Fibroblast of lung (primary cell): ENCODE results near the gene KRTAP21-3. TPM values are rescaled to one million over a fixed set of nuclear protein-coding genes. Genes with fewer than 3 reads are reported as not detected.
A peak's percentile ranks its signal among the peaks of the same experiment; 100 is the strongest.

Experiments used
- DNase-seq, 2 donors: peaks; one replicate each; pipeline versions ENCODE4 v3.0.0 to v3.0.0-alpha.2; 2010; ENCODE audit warnings: low read depth in 2 of 2
- H2AFZ ChIP-seq: 2 replicates; pipeline ENCODE4 v1.5.1; 2012; ENCODE audit warnings: low read length, control low read depth, inconsistent platforms
- H3K27ac ChIP-seq: 2 replicates; pipeline ENCODE4 v1.5.1; 2011; ENCODE audit warnings: low read length, control low read depth; ENCODE audit not compliant: insufficient read depth
- H3K27me3 ChIP-seq: 2 replicates; pipeline ENCODE4 v1.5.1; 2011; ENCODE audit warnings: mild to moderate bottlenecking, low read length; ENCODE audit not compliant: control insufficient read depth, insufficient read depth
- H3K36me3 ChIP-seq: 2 replicates; pipeline ENCODE4 v1.5.1; 2011; ENCODE audit warnings: low read length; ENCODE audit not compliant: control insufficient read depth, insufficient read depth
- H3K4me1 ChIP-seq: 2 replicates; pipeline ENCODE4 v1.5.1; 2011; ENCODE audit warnings: low read length; ENCODE audit not compliant: control insufficient read depth, insufficient read depth; ENCODE audit errors: extremely low read depth
- H3K4me2 ChIP-seq: 2 replicates; pipeline ENCODE4 v1.5.1; 2011; ENCODE audit warnings: low read length, control low read depth; ENCODE audit not compliant: insufficient read depth; ENCODE audit errors: extremely low read depth
- H3K4me3 ChIP-seq, 4 experiments: fragments of 200-600 bp in 1 of 4; sonication (generic) in 1 of 4; replicated peaks in 1 of 4; 2 replicates each; pipeline ENCODE4 v1.5.1; 2011 to 2016; ENCODE audit warnings: low read length in 4 of 4, low read depth in 3 of 4, mild to moderate bottlenecking in 3 of 4, control low read depth in 2 of 4, inconsistent platforms in 1 of 4, mixed read lengths in 1 of 4; ENCODE audit not compliant: insufficient read depth in 1 of 4; ENCODE audit errors: control extremely low read depth in 1 of 4
- H3K79me2 ChIP-seq: 2 replicates; pipeline ENCODE4 v1.5.1; 2012; ENCODE audit warnings: mild to moderate bottlenecking, low read length, inconsistent platforms; ENCODE audit not compliant: control insufficient read depth, insufficient read depth
- H3K9ac ChIP-seq: 2 replicates; pipeline ENCODE4 v1.5.1; 2011; ENCODE audit warnings: mild to moderate bottlenecking, low read length, control low read depth; ENCODE audit not compliant: insufficient read depth
- H3K9me3 ChIP-seq: 2 replicates; pipeline ENCODE4 v1.5.1; 2012; ENCODE audit warnings: low read depth, low read length; ENCODE audit not compliant: control insufficient read depth, insufficient read depth
- H4K20me1 ChIP-seq: 2 replicates; pipeline ENCODE4 v1.5.1; 2011; ENCODE audit warnings: low read length; ENCODE audit not compliant: control insufficient read depth, insufficient read depth; ENCODE audit errors: extremely low read depth
- CTCF ChIP-seq, 2 donors: IDR thresholded peaks in 1 of 2; conservative IDR thresholded peaks in 1 of 2; 1 replicate in 1 of 2; 2 replicates in 1 of 2; pipeline ENCODE4 v1.5.1; 2011 to 2012; ENCODE audit warnings: low read length in 2 of 2, control low read depth in 1 of 2, inconsistent platforms in 1 of 2, low read depth in 1 of 2, mild to moderate bottlenecking in 1 of 2
- EZH2 ChIP-seq: IDR thresholded peaks from 2 replicates; pipeline ENCODE4 v1.5.1; 2012; ENCODE audit warnings: low read length, control low read depth, mild to moderate bottlenecking; ENCODE audit errors: missing control alignments
- polyA plus RNA-seq, 2 donors: library from polyadenylated mRNA; depleted of rRNA in 1 of 2; stranded (reverse) in 1 of 2; unstranded in 1 of 2; fragments of >200 nt; gene quantifications; 2 replicates each; pipeline ENCODE4 v1.2.1, GENCODE V29; 2011 to 2012; ENCODE audit warnings: missing spikeins in 1 of 2
- total RNA-seq: library from RNA; depleted of rRNA; stranded (reverse); fragments of >200 nt; gene quantifications from 2 replicates; pipeline ENCODE4 v1.2.1, GENCODE V29; 2014

KRTAP21-3 gene
- total and polyA plus RNA-seq, 2 donors (not counting 1 experiment from before 2014, with no cell fraction given), result not detected

- no peak overlapping the region for H3K4me2 ChIP-seq
- TF ChIP-seq EZH2 (no peak), CTCF (conservative IDR thresholded peaks at IDR 0.05 in 1 of 2, IDR thresholded peaks at IDR 0.05 in 1 of 2; ENCODE audit: low read depth in 1 of 2, low read length in 2 of 2) (no peak)
- no peaks in the 10 kb centered on the region for H3K27me3 ChIP-seq
- H4K20me1 ChIP-seq, result no peaks in the 10 kb centered on the region
- no peak overlapping the region for H3K4me3 ChIP-seq
- H3K4me1 ChIP-seq, result no peaks in the 10 kb centered on the region
- no peak overlapping the region for H3K9ac ChIP-seq
- no peaks in the 10 kb centered on the region for H3K36me3 ChIP-seq
- no peaks in the 10 kb centered on the region for H3K79me2 ChIP-seq
- no peak for DNase-seq
- no peak overlapping the region for H2AFZ ChIP-seq
- no peak overlapping the region for H3K27ac ChIP-seq
- no peaks in the 10 kb centered on the region for H3K9me3 ChIP-seq
These were observed 8.1 kb upstream of the KRTAP21-3 start for GRCh38 chr21:30726726-30727125.

- no peaks in the 10 kb centered on the region for H3K9me3 ChIP-seq
- no peaks in the 10 kb centered on the region for H3K36me3 ChIP-seq
- peak in 1 of 2 donors; percentile 4 for DNase-seq
- H3K27me3 ChIP-seq, result no peaks in the 10 kb centered on the region
- H3K4me1 ChIP-seq, result no peaks in the 10 kb centered on the region
- TF ChIP-seq CTCF (conservative IDR thresholded peaks at IDR 0.05 in 1 of 2, IDR thresholded peaks at IDR 0.05 in 1 of 2; ENCODE audit: low read depth in 1 of 2, low read length in 2 of 2), result no peak
- TF ChIP-seq EZH2, result no peak
- no peak overlapping the region for H3K4me3 ChIP-seq
- no peaks in the 10 kb centered on the region for H4K20me1 ChIP-seq
- H3K9ac ChIP-seq, result no peak overlapping the region
- no peak overlapping the region for H3K4me2 ChIP-seq
- H3K79me2 ChIP-seq, result no peaks in the 10 kb centered on the region
- no peak overlapping the region for H3K27ac ChIP-seq
- no peak overlapping the region for H2AFZ ChIP-seq
These were observed 824 bp upstream of the KRTAP21-3 start for GRCh38 chr21:30719401-30719800.

GRCh38 chr21:30717105-30717504, 1.5 kb downstream of the KRTAP21-3 start:
- no peak overlapping the region for H3K4me2 ChIP-seq
- TF ChIP-seq CTCF (conservative IDR thresholded peaks at IDR 0.05 in 1 of 2, IDR thresholded peaks at IDR 0.05 in 1 of 2; ENCODE audit: low read depth in 1 of 2, low read length in 2 of 2), result no peak
- no peak for TF ChIP-seq EZH2

More at GRCh38 chr21:30717105-30717504, 1.5 kb downstream of the KRTAP21-3 start:
- Histone ChIP-seq H4K20me1 (no peaks in the 10 kb centered on the region), H3K36me3 (no peaks in the 10 kb centered on the region), H3K79me2 (no peaks in the 10 kb centered on the region), H3K4me1 (no peaks in the 10 kb centered on the region), H3K9ac (no peak overlapping the region), H3K9me3 (no peaks in the 10 kb centered on the region), H2AFZ (no peak overlapping the region), H3K27ac (no peak overlapping the region), H3K27me3 (no peaks in the 10 kb centered on the region), H3K4me3 (no peak overlapping the region)
- peak in 1 of 2 donors; percentile 48 for DNase-seq
